ENCODE measurements around the gene ERG.

GRCh38 chr21:38402291-38402690, 96.0 kb downstream of the ERG start:
- TF ChIP-seq, protein P1, sequence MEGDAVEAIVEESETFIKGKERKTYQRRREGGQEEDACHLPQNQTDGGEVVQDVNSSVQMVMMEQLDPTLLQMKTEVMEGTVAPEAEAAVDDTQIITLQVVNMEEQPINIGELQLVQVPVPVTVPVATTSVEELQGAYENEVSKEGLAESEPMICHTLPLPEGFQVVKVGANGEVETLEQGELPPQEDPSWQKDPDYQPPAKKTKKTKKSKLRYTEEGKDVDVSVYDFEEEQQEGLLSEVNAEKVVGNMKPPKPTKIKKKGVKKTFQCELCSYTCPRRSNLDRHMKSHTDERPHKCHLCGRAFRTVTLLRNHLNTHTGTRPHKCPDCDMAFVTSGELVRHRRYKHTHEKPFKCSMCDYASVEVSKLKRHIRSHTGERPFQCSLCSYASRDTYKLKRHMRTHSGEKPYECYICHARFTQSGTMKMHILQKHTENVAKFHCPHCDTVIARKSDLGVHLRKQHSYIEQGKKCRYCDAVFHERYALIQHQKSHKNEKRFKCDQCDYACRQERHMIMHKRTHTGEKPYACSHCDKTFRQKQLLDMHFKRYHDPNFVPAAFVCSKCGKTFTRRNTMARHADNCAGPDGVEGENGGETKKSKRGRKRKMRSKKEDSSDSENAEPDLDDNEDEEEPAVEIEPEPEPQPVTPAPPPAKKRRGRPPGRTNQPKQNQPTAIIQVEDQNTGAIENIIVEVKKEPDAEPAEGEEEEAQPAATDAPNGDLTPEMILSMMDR (IDR thresholded peaks at IDR 0.05; ENCODE audit: insufficient read depth, low read length): no peak
- no peak for TF ChIP-seq REST (IDR thresholded peaks at IDR 0.05; ENCODE audit: insufficient replicate concordance, low read depth)
- TF ChIP-seq POLR2AphosphoS5 (IDR thresholded peaks at IDR 0.05; ENCODE audit: low read depth): no peak

All from HL-60 (cell line).